ENCODE measurements around the gene GUCA2A. TPM values are rescaled to one million over a fixed set of nuclear protein-coding genes. Genes with fewer than 3 reads are reported as not detected.

The GUCA2A gene
- total and polyA plus RNA-seq, 2 donors (not counting 1 experiment from before 2014, with no cell fraction given) = not detected

- no peak for DNase-seq (ENCODE audit: low read depth in 2 of 2)
- TF ChIP-seq CTCF (conservative IDR thresholded peaks at IDR 0.05 in 1 of 2, IDR thresholded peaks at IDR 0.05 in 1 of 2; ENCODE audit: low read depth in 1 of 2, low read length in 2 of 2) (no peak), EZH2 (IDR thresholded peaks at IDR 0.05; ENCODE audit: low read length, missing control alignments) (no peak)
- H3K4me2 ChIP-seq (ENCODE audit: extremely low read depth, insufficient read depth, low read length) = no peak overlapping the region
- no peak overlapping the region for H2AFZ ChIP-seq (ENCODE audit: low read length)
- H4K20me1 ChIP-seq (ENCODE audit: control insufficient read depth, extremely low read depth, insufficient read depth, low read length) = no peaks in the 10 kb centered on the region
- H3K27me3 ChIP-seq (ENCODE audit: control insufficient read depth, insufficient read depth, low read length) = no peaks in the 10 kb centered on the region
- H3K4me3 ChIP-seq (replicated peaks in 1 of 4; ENCODE audit: control extremely low read depth in 1 of 4, insufficient read depth in 1 of 4, low read depth in 3 of 4, low read length in 4 of 4) = no peak overlapping the region
- no peaks in the 10 kb centered on the region for H3K79me2 ChIP-seq (ENCODE audit: control insufficient read depth, insufficient read depth, low read length)
- H3K36me3 ChIP-seq (ENCODE audit: control insufficient read depth, insufficient read depth, low read length) = no peaks in the 10 kb centered on the region
- H3K4me1 ChIP-seq (ENCODE audit: control insufficient read depth, extremely low read depth, insufficient read depth, low read length) = no peaks in the 10 kb centered on the region
- H3K27ac ChIP-seq (ENCODE audit: insufficient read depth, low read length) = no peak overlapping the region
- no peaks in the 10 kb centered on the region for H3K9me3 ChIP-seq (ENCODE audit: control insufficient read depth, insufficient read depth, low read depth, low read length)
- H3K9ac ChIP-seq (ENCODE audit: insufficient read depth, low read length) = no peak overlapping the region
Measured at GRCh38 chr1:42158189-42158588, 6.4 kb downstream of the GUCA2A start.

GRCh38 chr1:42157667-42158066, 6.9 kb downstream of the GUCA2A start:
- Histone ChIP-seq H3K4me1 (ENCODE audit: control insufficient read depth, extremely low read depth, insufficient read depth, low read length) (no peaks in the 10 kb centered on the region), H3K79me2 (ENCODE audit: control insufficient read depth, insufficient read depth, low read length) (no peaks in the 10 kb centered on the region), H3K4me3 (replicated peaks in 1 of 4; ENCODE audit: control extremely low read depth in 1 of 4, insufficient read depth in 1 of 4, low read depth in 3 of 4, low read length in 4 of 4) (no peak overlapping the region), H3K27ac (ENCODE audit: insufficient read depth, low read length) (no peak overlapping the region), H4K20me1 (ENCODE audit: control insufficient read depth, extremely low read depth, insufficient read depth, low read length) (no peaks in the 10 kb centered on the region), H2AFZ (ENCODE audit: low read length) (no peak overlapping the region), H3K36me3 (ENCODE audit: control insufficient read depth, insufficient read depth, low read length) (no peaks in the 10 kb centered on the region), H3K9me3 (ENCODE audit: control insufficient read depth, insufficient read depth, low read depth, low read length) (no peaks in the 10 kb centered on the region), H3K9ac (ENCODE audit: insufficient read depth, low read length) (no peak overlapping the region), H3K27me3 (ENCODE audit: control insufficient read depth, insufficient read depth, low read length) (no peaks in the 10 kb centered on the region), H3K4me2 (ENCODE audit: extremely low read depth, insufficient read depth, low read length) (no peak overlapping the region)
- TF ChIP-seq EZH2 (IDR thresholded peaks at IDR 0.05; ENCODE audit: low read length, missing control alignments) (no peak), CTCF (conservative IDR thresholded peaks at IDR 0.05 in 1 of 2, IDR thresholded peaks at IDR 0.05 in 1 of 2; ENCODE audit: low read depth in 1 of 2, low read length in 2 of 2) (no peak)
- no peak for DNase-seq (ENCODE audit: low read depth in 2 of 2)

- no peak for DNase-seq (ENCODE audit: low read depth in 2 of 2)
- Histone ChIP-seq H3K4me2 (ENCODE audit: extremely low read depth, insufficient read depth, low read length) (no peak overlapping the region), H3K27me3 (ENCODE audit: control insufficient read depth, insufficient read depth, low read length) (peaks cover 2% of the 10 kb centered on the region), H3K79me2 (ENCODE audit: control insufficient read depth, insufficient read depth, low read length) (no peaks in the 10 kb centered on the region), H3K4me3 (replicated peaks in 1 of 4; ENCODE audit: control extremely low read depth in 1 of 4, insufficient read depth in 1 of 4, low read depth in 3 of 4, low read length in 4 of 4) (no peak overlapping the region), H3K4me1 (ENCODE audit: control insufficient read depth, extremely low read depth, insufficient read depth, low read length) (no peaks in the 10 kb centered on the region), H3K36me3 (ENCODE audit: control insufficient read depth, insufficient read depth, low read length) (no peaks in the 10 kb centered on the region), H3K27ac (ENCODE audit: insufficient read depth, low read length) (no peak overlapping the region), H3K9ac (ENCODE audit: insufficient read depth, low read length) (no peak overlapping the region), H3K9me3 (ENCODE audit: control insufficient read depth, insufficient read depth, low read depth, low read length) (no peaks in the 10 kb centered on the region), H4K20me1 (ENCODE audit: control insufficient read depth, extremely low read depth, insufficient read depth, low read length) (no peaks in the 10 kb centered on the region), H2AFZ (ENCODE audit: low read length) (no peak overlapping the region)
- TF ChIP-seq EZH2 (IDR thresholded peaks at IDR 0.05; ENCODE audit: low read length, missing control alignments) = no peak
- TF ChIP-seq CTCF (conservative IDR thresholded peaks at IDR 0.05 in 1 of 2, IDR thresholded peaks at IDR 0.05 in 1 of 2; ENCODE audit: low read depth in 1 of 2, low read length in 2 of 2) = no peak
Measured at GRCh38 chr1:42155362-42155761, 9.2 kb downstream of the GUCA2A start.

Data from fibroblast of lung (primary cell).